DOHH2 (cell line): ENCODE results near the gene SLX4.
A peak's percentile ranks its signal among the peaks of the same experiment; 100 is the strongest.
"Not testable (repeated sequence)": the region's sequence is repeated elsewhere in the genome, so short reads cannot be mapped to it uniquely, and the experiment has no call there.

ENCODE experiments used
- H3F3A ChIP-seq: fragments of 200-600 bp; sonication (generic), shearing (Covaris generic); 2 replicates; pipeline ENCODE4 v1.6.0; 2016; ENCODE audit warnings: antibody characterized with exemption, mild to moderate bottlenecking; ENCODE audit not compliant: control insufficient read depth, insufficient read depth
- H3K27ac ChIP-seq: fragments of 200-600 bp; sonication (generic); 2 replicates; pipeline ENCODE4 v1.5.1; 2014; ENCODE audit warnings: low read depth, mild to moderate bottlenecking, low read length, moderate library complexity
- H3K27me3 ChIP-seq: fragments of 200-600 bp; sonication (generic); 2 replicates; pipeline ENCODE4 v1.6.1; 2014; ENCODE audit warnings: mild to moderate bottlenecking, low read length, mixed read lengths; ENCODE audit not compliant: control insufficient read depth
- H3K36me3 ChIP-seq: fragments of 200-600 bp; sonication (generic); 2 replicates; pipeline ENCODE4 v1.6.1; 2014; ENCODE audit warnings: mild to moderate bottlenecking, low read length, moderate library complexity, mixed read lengths; ENCODE audit not compliant: control insufficient read depth
- H3K4me1 ChIP-seq: fragments of 200-600 bp; sonication (generic); 2 replicates; pipeline ENCODE4 v1.6.1; 2014; ENCODE audit warnings: mild to moderate bottlenecking, low read length, mixed read lengths; ENCODE audit not compliant: control insufficient read depth
- H3K4me2 ChIP-seq: fragments of 200-600 bp; sonication (generic); 2 replicates; pipeline ENCODE4 v1.6.0; 2014; ENCODE audit warnings: mild to moderate bottlenecking, low read length, moderate library complexity
- H3K4me3 ChIP-seq: fragments of 200-600 bp; sonication (generic); 2 replicates; pipeline ENCODE4 v1.5.1; 2014; ENCODE audit warnings: mild to moderate bottlenecking, low read length, mixed read lengths
- H3K79me2 ChIP-seq: fragments of 200-600 bp; sonication (generic); 2 replicates; pipeline ENCODE4 v1.6.1; 2014; ENCODE audit warnings: mild to moderate bottlenecking, low read length, mixed read lengths; ENCODE audit not compliant: control insufficient read depth
- H3K9me2 ChIP-seq: fragments of 200-600 bp; sonication (generic); replicated peaks from 2 replicates; pipeline ENCODE4 v1.6.1; 2014; ENCODE audit warnings: mild to moderate bottlenecking, low read length, mixed read lengths; ENCODE audit not compliant: control insufficient read depth
- H3K9me3 ChIP-seq: fragments of 200-600 bp; sonication (generic); 2 replicates; pipeline ENCODE4 v1.6.1; 2014; ENCODE audit warnings: antibody characterized with exemption, low read length, mixed read lengths; ENCODE audit not compliant: control insufficient read depth, insufficient read depth
- H4K20me1 ChIP-seq: fragments of 200-600 bp; sonication (generic); 2 replicates; pipeline ENCODE4 v1.6.0; 2014; ENCODE audit warnings: low read depth, mild to moderate bottlenecking, antibody characterized with exemption, low read length, moderate library complexity; ENCODE audit not compliant: control insufficient read depth, insufficient read depth
- CTCF ChIP-seq: fragments of 200-600 bp; sonication (generic); IDR thresholded peaks from one replicate; pipeline ENCODE4 v1.5.1; 2014; ENCODE audit warnings: antibody characterized with exemption, mild to moderate bottlenecking, low read depth, low read length; ENCODE audit not compliant: poor library complexity, severe bottlenecking
- EZH2phosphoT487 ChIP-seq: fragments of 200-600 bp; sonication (generic); IDR thresholded peaks from 2 replicates; pipeline ENCODE4 v1.6.1; 2017; ENCODE audit warnings: borderline replicate concordance, mild to moderate bottlenecking, antibody characterized with exemption, low read length, moderate library complexity, mixed read lengths

The SLX4 gene

GRCh38 chr16:3610698-3611145 is 684 bp downstream of the SLX4 start:
- peaks cover 95% of the 10 kb centered on the region for H3K79me2 ChIP-seq
- no peaks in the 10 kb centered on the region for H3K9me2 ChIP-seq
- peak overlapping the region; percentile 82 for H3K27ac ChIP-seq
- H3K36me3 ChIP-seq = peaks cover 82% of the 10 kb centered on the region
- H3K4me3 ChIP-seq = peak overlapping the region; percentile 98
- H3K9me3 ChIP-seq = peaks cover 9% of the 10 kb centered on the region; the same call in 1 of the 2 replicates
- TF ChIP-seq EZH2phosphoT487 = no peak
- TF ChIP-seq CTCF = no peak
- no peaks in the 10 kb centered on the region for H3K27me3 ChIP-seq
- no peaks in the 10 kb centered on the region for H4K20me1 ChIP-seq
- peak overlapping the region; percentile 83 for H3K4me2 ChIP-seq
- H3K4me1 ChIP-seq = peaks cover 74% of the 10 kb centered on the region
- H3F3A ChIP-seq = peaks cover 26% of the 10 kb centered on the region

GRCh38 chr16:3609895-3610697 is 1.3 kb downstream of the SLX4 start:
- H4K20me1 ChIP-seq = no peaks in the 10 kb centered on the region
- H3K4me1 ChIP-seq = peaks cover 68% of the 10 kb centered on the region
- H3F3A ChIP-seq = peaks cover 26% of the 10 kb centered on the region
- H3K36me3 ChIP-seq = peaks cover 79% of the 10 kb centered on the region
- peak overlapping the region; percentile 98 for H3K4me3 ChIP-seq
- TF ChIP-seq EZH2phosphoT487 (no peak), CTCF (no peak)
- H3K27ac ChIP-seq = peak overlapping the region; percentile 82
- no peaks in the 10 kb centered on the region for H3K9me2 ChIP-seq
- peaks cover 9% of the 10 kb centered on the region; the same call in 1 of the 2 replicates for H3K9me3 ChIP-seq
- no peaks in the 10 kb centered on the region for H3K27me3 ChIP-seq
- H3K79me2 ChIP-seq = peaks cover 88% of the 10 kb centered on the region
- H3K4me2 ChIP-seq = peak overlapping the region; percentile 83

- not testable (repeated sequence) for H4K20me1 ChIP-seq, H3K9me3 ChIP-seq, H3K9me2 ChIP-seq, H3K27me3 ChIP-seq
- Histone ChIP-seq H3K4me1 (peaks cover 56% of the 10 kb centered on the region), H3K27ac (peak overlapping the region; percentile 86), H3K4me3 (peak overlapping the region; percentile 68), H3F3A (peaks cover 26% of the 10 kb centered on the region), H3K4me2 (peak overlapping the region; percentile 78), H3K36me3 (peaks cover 74% of the 10 kb centered on the region), H3K79me2 (peaks cover 77% of the 10 kb centered on the region)
These were observed 2.4 kb downstream of the SLX4 start for GRCh38 chr16:3608976-3609375.

GRCh38 chr16:3608069-3608468 is 3.3 kb downstream of the SLX4 start:
- Histone ChIP-seq H3K36me3 (peaks cover 75% of the 10 kb centered on the region), H3K27ac (peak overlapping the region; percentile 86), H3K27me3 (no peaks in the 10 kb centered on the region), H3K9me3 (peaks cover 9% of the 10 kb centered on the region; the same call in 1 of the 2 replicates), H3K4me2 (peak overlapping the region; percentile 78), H4K20me1 (no peaks in the 10 kb centered on the region), H3K4me1 (peaks cover 47% of the 10 kb centered on the region), H3F3A (peaks cover 24% of the 10 kb centered on the region), H3K79me2 (peaks cover 68% of the 10 kb centered on the region), H3K9me2 (no peaks in the 10 kb centered on the region), H3K4me3 (peak overlapping the region; percentile 68)
- no peak for TF ChIP-seq EZH2phosphoT487
- no peak for TF ChIP-seq CTCF
